Measurements from ENCODE around the gene PLD5.
"Not testable (repeated sequence)": the region's sequence is repeated elsewhere in the genome, so short reads cannot be mapped to it uniquely, and the experiment has no call there.

Gene PLD5

GRCh38 chr1:242416657-242417056, 107.8 kb downstream of the PLD5 start:
- DNase-seq: no peak

- no peak for DNase-seq
Observed at GRCh38 chr1:242412921-242413320, 111.6 kb downstream of the PLD5 start.

GRCh38 chr1:242411901-242412300, 112.6 kb downstream of the PLD5 start:
- DNase-seq: no peak

GRCh38 chr1:242405947-242406346, 118.5 kb downstream of the PLD5 start:
- no peak for DNase-seq

- DNase-seq: no peak
Observed at GRCh38 chr1:242404296-242404695, 120.2 kb downstream of the PLD5 start.

- no peak for DNase-seq
Observed at GRCh38 chr1:242402956-242403355, 121.5 kb downstream of the PLD5 start.

GRCh38 chr1:242401937-242402336, 122.6 kb downstream of the PLD5 start:
- DNase-seq: no peak

- DNase-seq: no peak
Observed at GRCh38 chr1:242398351-242398750, 126.1 kb downstream of the PLD5 start.

- no peak for DNase-seq
Observed at GRCh38 chr1:242391896-242392295, 132.6 kb downstream of the PLD5 start.

GRCh38 chr1:242376121-242376520, 148.4 kb downstream of the PLD5 start:
- DNase-seq: not testable (repeated sequence)

GRCh38 chr1:242350446-242350845, 174.1 kb downstream of the PLD5 start:
- not testable (repeated sequence) for DNase-seq

- no peak for DNase-seq
Observed at GRCh38 chr1:242349636-242350035, 174.9 kb downstream of the PLD5 start.

- DNase-seq: not testable (repeated sequence)
Observed at GRCh38 chr1:242330865-242331264, 193.6 kb downstream of the PLD5 start.

GRCh38 chr1:242327381-242327780, 197.1 kb downstream of the PLD5 start:
- not testable (repeated sequence) for DNase-seq

GRCh38 chr1:242321981-242322380, 202.5 kb downstream of the PLD5 start:
- not testable (repeated sequence) for DNase-seq

GRCh38 chr1:242318140-242318539, 206.4 kb downstream of the PLD5 start:
- no peak for DNase-seq

GRCh38 chr1:242314865-242315264, 209.6 kb downstream of the PLD5 start:
- DNase-seq: not testable (repeated sequence)

GRCh38 chr1:242314085-242314649, 210.3 kb downstream of the PLD5 start:
- not testable (repeated sequence) for DNase-seq

GRCh38 chr1:242308681-242309080, 215.8 kb downstream of the PLD5 start:
- DNase-seq: not testable (repeated sequence)

GRCh38 chr1:242293781-242294180, 230.7 kb downstream of the PLD5 start:
- not testable (repeated sequence) for DNase-seq

- DNase-seq: not testable (repeated sequence)
Observed at GRCh38 chr1:242288067-242288466, 236.4 kb downstream of the PLD5 start.

- not testable (repeated sequence) for DNase-seq
Observed at GRCh38 chr1:242282758-242283485, 241.6 kb downstream of the PLD5 start.

GRCh38 chr1:242278406-242278805, 246.1 kb downstream of the PLD5 start:
- not testable (repeated sequence) for DNase-seq

GRCh38 chr1:242276769-242277168, 247.7 kb downstream of the PLD5 start:
- not testable (repeated sequence) for DNase-seq

- DNase-seq: not testable (repeated sequence)
Observed at GRCh38 chr1:242267004-242267403, 257.5 kb downstream of the PLD5 start.
